RWPE2 (cell line): ENCODE data around the gene DENND5A.

Source experiments
- ATAC-seq: fragments of 200-7000 bp; cut with Tn5 transposase; 3 replicates; pipeline ENCODE4 v1.9.1; 2021; ENCODE audit warnings: low read depth
- DNase-seq: peaks from one replicate; pipeline ENCODE4 v3.0.0-alpha.2; 2020; ENCODE audit warnings: low spot score
- H3K27ac ChIP-seq: fragments of 450-650 bp; 2 replicates; pipeline ENCODE4 v1.5.1; 2017; ENCODE audit warnings: mild to moderate bottlenecking; ENCODE audit not compliant: poor library complexity, severe bottlenecking
- H3K27me3 ChIP-seq: fragments of 250-450 bp; sonication (Bioruptor Pico); 2 replicates; pipeline ENCODE4 v1.5.1; 2021; ENCODE audit warnings: mild to moderate bottlenecking, moderate library complexity; ENCODE audit not compliant: insufficient read depth, poor library complexity, severe bottlenecking
- H3K36me3 ChIP-seq: fragments of 250-450 bp; sonication (Bioruptor Pico); 2 replicates; pipeline ENCODE4 v1.5.1; 2020; ENCODE audit warnings: low read depth, mild to moderate bottlenecking, moderate library complexity
- H3K4me1 ChIP-seq: fragments of 250-450 bp; sonication (Bioruptor Pico); 2 replicates; pipeline ENCODE4 v1.5.1; 2021; ENCODE audit warnings: mild to moderate bottlenecking, moderate library complexity; ENCODE audit not compliant: insufficient read depth, poor library complexity, severe bottlenecking
- H3K4me3 ChIP-seq: fragments of 250-450 bp; sonication (Bioruptor Pico); 2 replicates; pipeline ENCODE4 v1.5.1; 2021; ENCODE audit warnings: mild to moderate bottlenecking, moderate library complexity; ENCODE audit not compliant: severe bottlenecking
- H3K9me3 ChIP-seq: fragments of 250-450 bp; sonication (Bioruptor Pico); 2 replicates; pipeline ENCODE4 v1.5.1; 2021; ENCODE audit warnings: mild to moderate bottlenecking, moderate library complexity; ENCODE audit not compliant: severe bottlenecking
- TF ChIP-seq, protein P1 (sequence below): fragments of 450-650 bp; IDR thresholded peaks from one replicate; pipeline ENCODE4 v1.5.1; 2017; ENCODE audit warnings: mild to moderate bottlenecking, moderate library complexity; ENCODE audit not compliant: poor library complexity, severe bottlenecking

Gene DENND5A

DNA sequence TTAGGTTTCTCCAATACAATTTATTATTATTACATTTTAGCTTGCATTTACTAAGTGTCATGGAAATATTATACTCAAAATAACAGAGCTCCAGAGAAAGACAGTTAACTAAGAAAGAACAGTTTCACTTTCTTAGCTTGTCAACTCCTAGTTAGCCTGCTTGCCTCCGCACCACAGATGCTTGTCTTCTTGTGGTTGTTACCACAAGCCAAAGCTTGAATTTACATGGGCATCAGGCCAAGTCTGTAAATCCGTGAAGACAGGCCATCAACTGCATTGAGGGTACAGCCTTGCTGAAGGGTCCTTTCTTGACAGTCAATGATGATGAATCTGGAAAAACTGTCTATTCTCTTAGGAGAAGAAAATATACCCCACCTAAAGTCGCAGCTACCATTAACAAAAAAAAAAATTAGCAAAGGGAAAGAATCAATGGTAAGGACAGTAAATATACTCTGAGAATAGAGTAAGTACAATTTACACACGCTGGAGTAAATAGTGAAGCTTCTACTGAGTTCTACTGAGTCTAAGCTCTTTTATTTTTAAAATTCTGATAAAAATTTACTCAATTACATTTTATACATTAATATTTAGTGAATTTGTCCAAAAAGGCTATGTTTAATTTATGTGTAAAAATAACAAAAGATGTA, 15.6 kb upstream of the DENND5A start:
- H3K4me1 ChIP-seq = peaks cover 10% of the 10 kb centered on the region
- TF ChIP-seq, protein P1, sequence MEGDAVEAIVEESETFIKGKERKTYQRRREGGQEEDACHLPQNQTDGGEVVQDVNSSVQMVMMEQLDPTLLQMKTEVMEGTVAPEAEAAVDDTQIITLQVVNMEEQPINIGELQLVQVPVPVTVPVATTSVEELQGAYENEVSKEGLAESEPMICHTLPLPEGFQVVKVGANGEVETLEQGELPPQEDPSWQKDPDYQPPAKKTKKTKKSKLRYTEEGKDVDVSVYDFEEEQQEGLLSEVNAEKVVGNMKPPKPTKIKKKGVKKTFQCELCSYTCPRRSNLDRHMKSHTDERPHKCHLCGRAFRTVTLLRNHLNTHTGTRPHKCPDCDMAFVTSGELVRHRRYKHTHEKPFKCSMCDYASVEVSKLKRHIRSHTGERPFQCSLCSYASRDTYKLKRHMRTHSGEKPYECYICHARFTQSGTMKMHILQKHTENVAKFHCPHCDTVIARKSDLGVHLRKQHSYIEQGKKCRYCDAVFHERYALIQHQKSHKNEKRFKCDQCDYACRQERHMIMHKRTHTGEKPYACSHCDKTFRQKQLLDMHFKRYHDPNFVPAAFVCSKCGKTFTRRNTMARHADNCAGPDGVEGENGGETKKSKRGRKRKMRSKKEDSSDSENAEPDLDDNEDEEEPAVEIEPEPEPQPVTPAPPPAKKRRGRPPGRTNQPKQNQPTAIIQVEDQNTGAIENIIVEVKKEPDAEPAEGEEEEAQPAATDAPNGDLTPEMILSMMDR = no peak
- H3K27me3 ChIP-seq = no peaks in the 10 kb centered on the region
- peak; percentile 51 for ATAC-seq
- H3K36me3 ChIP-seq = peaks cover 41% of the 10 kb centered on the region
- H3K27ac ChIP-seq = no peak overlapping the region
- H3K9me3 ChIP-seq = no peaks in the 10 kb centered on the region
- no peak for DNase-seq
- no peak overlapping the region for H3K4me3 ChIP-seq

DNA sequence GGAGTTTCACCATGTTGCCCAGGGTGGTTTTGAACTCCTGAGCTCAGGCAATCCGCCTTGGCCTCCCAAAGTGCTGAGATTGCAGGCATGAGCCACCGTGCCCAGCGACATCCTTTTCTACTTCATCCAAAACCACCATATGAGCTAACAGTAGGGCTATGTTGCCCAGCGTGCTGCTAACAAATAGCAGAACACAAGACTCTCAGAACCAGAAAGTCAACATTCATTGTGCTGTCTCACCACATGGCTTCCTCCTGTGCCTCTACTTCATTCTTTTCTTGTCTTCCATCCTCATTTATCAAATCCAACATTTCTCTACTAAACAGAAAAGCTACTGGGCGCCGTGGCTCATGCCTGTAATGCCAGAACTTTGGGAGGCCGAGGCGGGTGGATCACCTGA, 12.0 kb upstream of the DENND5A start:
- Histone ChIP-seq H3K4me3 (no peak overlapping the region), H3K27me3 (no peaks in the 10 kb centered on the region), H3K36me3 (peaks cover 24% of the 10 kb centered on the region), H3K27ac (no peak overlapping the region), H3K4me1 (peaks cover 10% of the 10 kb centered on the region), H3K9me3 (no peaks in the 10 kb centered on the region)
- ATAC-seq (no peak; the same call in 2 of the 3 replicates), DNase-seq (no peak)
- TF ChIP-seq, protein P1 = no peak

DNA sequence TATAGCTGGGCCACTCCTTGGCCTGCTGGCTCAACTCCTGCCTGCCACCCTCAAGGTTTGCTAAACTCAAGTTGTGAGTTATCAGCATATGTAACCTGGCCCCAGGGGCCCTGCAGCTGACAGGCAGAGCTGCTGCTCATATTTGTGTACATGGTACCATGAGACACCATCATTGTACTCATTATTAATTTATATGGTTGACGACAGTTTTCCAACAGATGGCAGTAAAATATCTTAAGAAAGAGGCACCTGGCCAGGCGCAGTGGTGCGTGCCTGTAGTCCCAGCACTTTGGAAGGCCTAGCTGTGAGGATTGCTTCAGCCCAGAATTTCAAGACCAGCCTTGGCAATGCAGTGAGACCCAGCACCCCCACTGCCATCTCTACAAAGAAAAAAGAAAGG, 11.4 kb upstream of the DENND5A start:
- peaks cover 18% of the 10 kb centered on the region for H3K36me3 ChIP-seq
- no peak overlapping the region for H3K4me3 ChIP-seq
- ATAC-seq (peak; percentile 16; the same call in 2 of the 3 replicates), DNase-seq (no peak)
- peaks cover 10% of the 10 kb centered on the region for H3K4me1 ChIP-seq
- no peaks in the 10 kb centered on the region for H3K27me3 ChIP-seq
- no peak overlapping the region for H3K27ac ChIP-seq
- no peaks in the 10 kb centered on the region for H3K9me3 ChIP-seq
- TF ChIP-seq, protein P1 = peak; percentile 19

DNA sequence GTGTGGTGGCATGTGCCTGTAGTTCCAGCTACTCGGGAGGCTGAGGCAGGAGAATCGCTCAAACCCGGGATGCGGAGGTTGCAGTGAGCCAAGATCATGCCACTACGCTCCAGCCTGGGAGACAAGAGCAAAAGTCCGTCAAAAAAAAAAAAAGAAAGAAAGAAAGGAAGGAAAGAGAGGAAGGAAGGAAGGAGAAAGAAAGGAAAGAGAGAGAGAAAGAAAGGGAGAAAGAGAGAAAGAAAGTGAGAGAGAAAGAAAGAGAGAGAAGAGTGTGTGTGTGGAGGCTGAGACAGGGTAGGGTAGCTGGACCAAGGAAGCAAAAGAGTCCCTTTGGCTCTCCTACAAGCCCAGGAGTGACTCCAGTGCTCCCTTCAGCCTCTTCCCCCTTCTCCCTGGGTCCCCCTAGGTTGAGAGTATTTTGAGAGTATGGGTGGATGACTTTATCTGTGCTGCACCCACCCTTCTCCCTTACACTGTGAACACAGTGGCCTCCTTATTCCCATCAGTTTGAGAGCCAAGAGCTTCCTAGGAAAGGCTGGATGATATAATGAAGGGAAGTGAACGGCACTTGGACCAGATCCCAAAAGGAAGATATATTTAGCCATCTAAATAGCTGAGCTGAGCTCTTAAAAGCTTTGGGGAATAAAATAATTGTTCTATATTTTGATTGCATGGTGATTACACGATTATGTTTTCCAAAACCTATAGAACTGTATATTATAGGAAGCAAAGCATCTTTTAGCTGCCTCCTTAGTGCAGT, 9.5 kb upstream of the DENND5A start:
- DNase-seq (no peak), ATAC-seq (0 out of 3 replicates have a peak, but pooled peaks have one; percentile 26)
- Histone ChIP-seq H3K27me3 (no peaks in the 10 kb centered on the region), H3K36me3 (no peaks in the 10 kb centered on the region), H3K4me1 (no peaks in the 10 kb centered on the region), H3K4me3 (no peak overlapping the region), H3K27ac (no peak overlapping the region), H3K9me3 (no peaks in the 10 kb centered on the region)
- TF ChIP-seq, protein P1 = no peak
